ENCODE data around the gene BATF3.

- TF ChIP-seq CTCF (IDR thresholded peaks at IDR 0.05) = no peak
- TF ChIP-seq POLR2A (IDR thresholded peaks at IDR 0.05) = no peak
Measured at GRCh38 chr1:212667223-212668139, 32.2 kb downstream of the BATF3 start.
